Hepatocyte (in vitro differentiated cells): ENCODE data around the gene CDYL.

Experiments used
- EZH2 ChIP-seq: fragments of 200-600 bp; sonication (generic); IDR thresholded peaks from 2 replicates; pipeline ENCODE4 v1.6.1; 2016; ENCODE audit warnings: antibody characterized with exemption, mild to moderate bottlenecking, borderline replicate concordance
- EZH2phosphoT487 ChIP-seq: fragments of 200-600 bp; sonication (generic); IDR thresholded peaks from one replicate; pipeline ENCODE4 v1.6.1; 2018; ENCODE audit warnings: antibody characterized with exemption, mild to moderate bottlenecking, low read depth, moderate library complexity; ENCODE audit not compliant: unreplicated experiment, severe bottlenecking
- TF ChIP-seq, protein P1 (sequence below): fragments of 200-600 bp; sonication (generic); IDR thresholded peaks from 2 replicates; pipeline ENCODE4 v1.5.1; 2016; ENCODE audit warnings: antibody characterized with exemption, mild to moderate bottlenecking; ENCODE audit not compliant: poor library complexity

DNA sequence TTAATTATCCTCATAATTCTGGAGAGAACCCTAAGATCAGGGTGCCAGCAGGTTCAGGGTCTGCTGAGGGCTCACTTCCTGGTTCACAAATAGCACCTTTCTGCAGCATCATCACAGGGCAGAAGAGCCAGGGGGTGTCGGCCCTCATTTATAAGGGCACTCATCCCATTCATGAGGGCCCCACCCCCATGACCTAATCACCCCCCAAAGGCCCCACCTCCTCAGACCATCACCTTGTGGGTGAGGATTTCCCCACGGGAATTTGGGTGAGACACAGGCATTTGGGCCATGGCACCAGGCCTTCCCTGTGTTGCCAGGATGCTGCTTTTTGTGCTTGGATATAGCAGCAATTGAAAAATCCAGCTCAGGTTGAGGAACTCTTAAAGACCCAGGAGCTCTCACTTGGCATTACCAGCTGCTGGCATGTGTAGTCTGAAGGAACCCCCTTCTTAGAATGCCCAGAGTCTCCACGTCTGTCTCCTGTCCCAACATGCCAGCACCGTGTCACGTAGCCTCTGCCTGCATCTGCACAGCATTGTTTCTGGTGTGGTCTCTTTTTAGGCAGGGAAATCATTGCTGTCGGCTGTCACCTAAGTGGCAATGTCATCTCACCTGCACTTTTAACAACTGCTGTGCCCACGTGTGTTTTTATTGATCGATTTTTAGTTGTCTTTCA is 156.2 kb downstream of the CDYL start:
- TF ChIP-seq, protein P1, sequence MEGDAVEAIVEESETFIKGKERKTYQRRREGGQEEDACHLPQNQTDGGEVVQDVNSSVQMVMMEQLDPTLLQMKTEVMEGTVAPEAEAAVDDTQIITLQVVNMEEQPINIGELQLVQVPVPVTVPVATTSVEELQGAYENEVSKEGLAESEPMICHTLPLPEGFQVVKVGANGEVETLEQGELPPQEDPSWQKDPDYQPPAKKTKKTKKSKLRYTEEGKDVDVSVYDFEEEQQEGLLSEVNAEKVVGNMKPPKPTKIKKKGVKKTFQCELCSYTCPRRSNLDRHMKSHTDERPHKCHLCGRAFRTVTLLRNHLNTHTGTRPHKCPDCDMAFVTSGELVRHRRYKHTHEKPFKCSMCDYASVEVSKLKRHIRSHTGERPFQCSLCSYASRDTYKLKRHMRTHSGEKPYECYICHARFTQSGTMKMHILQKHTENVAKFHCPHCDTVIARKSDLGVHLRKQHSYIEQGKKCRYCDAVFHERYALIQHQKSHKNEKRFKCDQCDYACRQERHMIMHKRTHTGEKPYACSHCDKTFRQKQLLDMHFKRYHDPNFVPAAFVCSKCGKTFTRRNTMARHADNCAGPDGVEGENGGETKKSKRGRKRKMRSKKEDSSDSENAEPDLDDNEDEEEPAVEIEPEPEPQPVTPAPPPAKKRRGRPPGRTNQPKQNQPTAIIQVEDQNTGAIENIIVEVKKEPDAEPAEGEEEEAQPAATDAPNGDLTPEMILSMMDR: no peak
- TF ChIP-seq EZH2: no peak
- TF ChIP-seq EZH2phosphoT487: no peak
